ENCODE data around the gene SLF2.

Gene SLF2

GRCh38 chr10:100899171-100899570 is 13.6 kb upstream of the SLF2 start:
- DNase-seq (ENCODE audit: low spot score) = no peak

GRCh38 chr10:100901051-100901450 is 11.7 kb upstream of the SLF2 start:
- DNase-seq (ENCODE audit: low spot score) = no peak

DNA sequence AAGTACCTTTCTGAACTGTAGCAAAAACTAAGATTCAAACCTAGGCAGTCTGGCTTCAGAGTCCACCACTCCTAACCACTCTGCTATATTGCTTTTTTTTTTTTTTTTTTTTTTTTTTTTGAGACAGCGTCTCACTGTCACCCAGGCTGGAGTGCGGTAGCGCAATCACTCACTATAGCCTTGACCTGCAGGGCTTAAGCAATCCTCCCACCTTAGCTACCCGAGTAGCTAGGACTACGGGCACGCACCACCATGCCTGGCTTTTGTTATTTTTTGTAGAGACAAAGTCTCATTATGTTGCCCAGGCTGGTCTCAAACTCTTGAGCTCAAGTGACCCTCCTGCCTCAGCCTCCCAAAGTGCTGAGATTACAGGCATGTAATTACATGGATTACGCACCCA is 10.1 kb upstream of the SLF2 start:
- DNase-seq (ENCODE audit: low spot score) = no peak

DNA sequence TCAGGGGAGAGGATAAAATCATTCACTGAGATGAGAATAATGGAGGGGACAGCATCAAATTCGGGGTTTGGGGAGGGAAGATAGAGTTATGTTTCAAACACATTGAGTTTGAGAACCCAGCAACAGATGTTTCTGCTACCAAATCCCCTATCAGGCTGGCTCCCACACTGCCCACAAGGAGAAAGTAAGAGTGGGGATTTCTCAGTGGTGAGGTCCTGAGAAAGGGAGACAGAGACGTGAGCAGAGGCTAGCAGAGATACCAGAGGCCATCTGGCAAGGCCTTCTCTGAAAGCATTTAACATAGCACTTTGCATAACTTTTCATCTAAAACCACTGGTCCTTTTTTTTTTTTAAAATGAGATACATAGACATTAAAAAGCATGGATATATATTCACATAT is 7.8 kb upstream of the SLF2 start:
- DNase-seq (ENCODE audit: low spot score) = no peak

- DNase-seq (ENCODE audit: low spot score) = no peak
Measured at GRCh38 chr10:100907175-100907574, 5.6 kb upstream of the SLF2 start.

- no peak for DNase-seq (ENCODE audit: low spot score)
Measured at GRCh38 chr10:100907773-100908363, 4.9 kb upstream of the SLF2 start.

DNA sequence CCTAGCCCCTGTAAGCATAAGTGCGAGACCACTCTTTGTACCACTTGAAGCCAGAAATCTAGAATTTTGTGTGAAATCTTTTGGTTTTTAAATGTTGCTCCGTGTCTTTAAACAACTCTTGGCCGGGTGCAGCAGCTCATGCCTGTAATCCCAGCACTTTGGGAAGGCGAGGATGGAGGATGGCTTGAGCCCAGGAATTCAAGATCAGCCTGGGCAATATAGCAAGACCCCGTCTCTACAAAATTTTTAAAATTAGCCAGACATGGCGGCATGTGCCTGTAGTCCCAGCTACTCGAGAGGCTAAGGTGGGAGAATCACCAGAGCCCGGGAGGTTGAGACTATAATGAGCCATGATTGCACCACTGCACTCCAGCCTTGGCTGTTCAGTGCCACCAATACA is 4.4 kb upstream of the SLF2 start:
- no peak for DNase-seq (ENCODE audit: low spot score)

DNA sequence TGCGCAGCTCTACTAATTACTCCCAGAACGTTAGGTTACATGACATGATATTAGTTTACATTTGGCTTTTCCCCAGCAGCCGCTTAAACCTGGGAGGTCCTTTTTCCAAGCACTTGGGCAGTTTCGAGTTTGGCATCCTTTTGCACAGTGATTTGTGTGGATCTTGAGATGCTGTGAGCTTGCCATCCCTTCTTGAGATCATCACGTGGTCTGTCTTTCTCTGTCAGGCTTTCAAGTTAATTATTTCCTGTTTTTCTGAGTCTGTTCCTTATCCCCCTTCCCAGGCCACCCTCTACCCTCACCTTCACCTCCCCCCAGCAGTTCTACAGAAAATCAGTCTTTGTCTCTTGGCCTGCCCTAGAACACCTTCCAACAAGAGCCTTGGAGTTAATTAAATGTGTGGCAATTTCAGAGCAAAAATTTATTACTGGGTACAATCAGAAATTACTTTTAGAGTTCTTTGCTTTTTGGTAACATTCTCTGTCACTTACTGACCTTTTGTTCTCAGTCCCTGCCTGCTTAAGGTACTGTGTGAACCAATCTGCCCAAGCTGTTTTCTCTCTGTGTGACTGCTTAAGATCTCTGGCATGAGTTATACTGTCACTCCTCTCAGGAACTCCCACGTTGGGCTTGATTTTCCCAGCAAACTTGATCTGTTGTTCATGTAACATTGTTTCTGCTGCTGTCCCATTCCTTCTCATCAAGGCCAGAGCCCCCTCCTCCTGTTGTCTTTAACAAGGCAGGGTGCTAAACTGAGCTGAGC is 3.1 kb upstream of the SLF2 start:
- DNase-seq (ENCODE audit: low spot score) = no peak

DNA sequence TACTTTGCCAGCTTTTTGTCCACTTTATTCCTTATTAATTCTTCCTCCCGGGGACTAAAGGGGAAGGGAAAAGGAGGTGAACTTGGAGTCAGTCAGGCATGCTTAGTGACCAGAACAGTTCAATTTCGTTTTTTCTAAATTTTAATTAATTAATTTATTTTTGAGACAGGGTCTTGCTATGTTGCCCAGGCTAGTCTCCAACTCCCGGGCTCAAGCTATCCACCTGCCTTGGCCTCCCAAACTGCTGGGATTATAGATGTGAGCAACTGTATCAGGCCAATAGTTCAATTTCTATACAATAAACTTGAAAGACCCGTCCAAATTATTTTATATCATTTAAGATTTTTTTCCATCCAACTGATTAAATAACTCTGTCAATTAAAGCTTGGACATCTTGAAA is 1.3 kb upstream of the SLF2 start:
- no peak for DNase-seq (ENCODE audit: low spot score)

DNA sequence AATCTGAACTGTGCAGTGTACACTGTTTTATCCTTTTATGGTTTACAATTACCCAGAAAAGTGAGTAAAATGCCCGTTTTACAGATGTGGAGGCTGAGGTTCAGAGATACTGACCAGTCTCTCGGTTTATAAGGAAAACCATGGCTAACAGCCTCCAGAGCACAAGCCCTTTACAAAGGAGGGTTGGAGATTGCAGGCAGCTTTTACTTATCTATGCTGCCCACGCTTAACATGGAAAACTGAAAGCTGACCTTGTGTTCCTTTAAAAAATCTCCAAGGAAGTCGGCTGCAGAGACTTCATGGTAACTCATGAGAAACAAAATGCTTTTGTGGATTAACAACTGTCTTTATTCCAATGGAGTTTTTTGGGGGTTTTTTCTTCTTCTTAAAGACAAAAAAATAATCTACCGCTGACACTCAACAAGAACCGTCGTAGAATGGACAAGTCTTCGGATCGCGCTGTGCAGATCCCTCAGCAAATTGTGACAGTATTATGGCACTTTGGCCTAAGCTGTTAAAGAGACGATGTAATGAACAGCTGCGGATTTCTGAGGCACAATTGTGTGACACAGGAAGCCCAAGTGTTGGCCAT is 654 bp upstream of the SLF2 start:
- no peak for DNase-seq (ENCODE audit: low spot score)

GRCh38 chr10:100913470-100913865 is 705 bp downstream of the SLF2 start:
- DNase-seq (ENCODE audit: low spot score) = no peak

GRCh38 chr10:100917071-100917470 is 4.3 kb downstream of the SLF2 start:
- no peak for DNase-seq (ENCODE audit: low spot score)

GRCh38 chr10:100923580-100923979 is 10.8 kb downstream of the SLF2 start:
- DNase-seq (ENCODE audit: low spot score) = no peak

DNA sequence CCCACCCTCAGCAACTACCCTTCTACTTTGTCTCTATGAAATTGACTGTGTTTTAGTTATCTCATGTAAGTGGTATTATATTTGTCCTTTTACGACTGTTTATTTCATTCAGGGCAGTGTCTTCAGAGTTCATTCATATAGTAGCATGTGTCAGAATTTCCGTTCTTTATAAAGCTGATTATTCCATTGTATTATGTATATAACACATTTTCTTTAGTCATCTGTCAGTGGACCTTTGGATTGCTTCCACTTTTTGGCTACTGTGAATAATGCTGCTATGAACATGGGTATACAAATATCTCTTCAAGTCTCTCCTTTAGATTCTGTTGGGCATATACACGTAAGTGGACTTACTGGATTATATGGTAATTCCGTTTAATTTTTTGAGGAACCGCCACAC is 14.5 kb downstream of the SLF2 start:
- no peak for DNase-seq (ENCODE audit: low spot score)

- no peak for DNase-seq (ENCODE audit: low spot score)
Measured at GRCh38 chr10:100928039-100928438, 15.3 kb downstream of the SLF2 start.

DNA sequence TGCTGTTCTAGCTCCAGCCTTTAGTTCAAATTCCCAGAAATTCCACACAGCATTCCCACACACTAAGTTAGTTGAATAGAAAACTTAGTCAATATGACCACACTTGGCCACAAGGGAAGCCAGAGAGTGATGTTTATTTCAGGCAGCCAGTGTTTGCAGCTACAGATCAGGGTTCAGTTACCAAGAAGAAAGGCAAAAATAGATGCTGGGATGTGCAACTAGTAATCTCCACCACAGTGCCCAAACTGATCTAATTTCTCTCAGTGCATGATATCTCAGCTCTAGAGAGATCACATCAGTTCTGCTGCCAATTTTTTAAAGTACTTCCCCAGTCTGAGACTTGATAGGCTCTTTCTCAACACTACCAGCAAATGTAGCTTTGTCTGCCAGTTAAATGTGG is 17.6 kb downstream of the SLF2 start:
- no peak for DNase-seq (ENCODE audit: low spot score)

DNA sequence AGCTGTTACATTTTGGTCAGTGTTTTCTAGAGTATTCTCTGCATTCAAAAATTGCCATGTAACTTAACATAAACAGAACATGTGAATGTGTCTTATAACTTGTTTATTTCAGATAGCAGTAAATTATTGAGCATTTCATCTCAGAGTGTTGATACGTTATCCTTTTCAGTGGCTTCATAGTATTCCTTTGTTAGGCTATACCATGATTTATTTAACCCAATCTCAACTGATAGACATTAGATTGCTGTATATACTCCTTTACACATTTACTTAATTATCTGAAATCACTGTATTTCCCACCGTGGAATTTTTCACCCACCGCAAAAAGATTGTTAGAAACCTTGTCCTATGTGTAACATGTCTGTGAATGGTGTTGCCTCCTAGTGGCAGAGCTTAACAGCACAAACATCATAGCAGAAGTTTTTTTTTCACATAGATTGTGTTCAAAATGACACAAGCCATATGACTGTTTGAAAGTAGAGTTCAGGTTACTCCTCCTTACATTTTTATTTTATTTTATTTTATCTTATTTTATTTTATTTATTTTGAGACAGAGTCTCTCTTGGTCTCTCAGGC is 21.4 kb downstream of the SLF2 start:
- DNase-seq (ENCODE audit: low spot score) = no peak

GRCh38 chr10:100939763-100940344 is 27.1 kb downstream of the SLF2 start:
- no peak for DNase-seq (ENCODE audit: low spot score)

- DNase-seq (ENCODE audit: low spot score) = no peak
Measured at GRCh38 chr10:100942229-100942628, 29.5 kb downstream of the SLF2 start.

DNA sequence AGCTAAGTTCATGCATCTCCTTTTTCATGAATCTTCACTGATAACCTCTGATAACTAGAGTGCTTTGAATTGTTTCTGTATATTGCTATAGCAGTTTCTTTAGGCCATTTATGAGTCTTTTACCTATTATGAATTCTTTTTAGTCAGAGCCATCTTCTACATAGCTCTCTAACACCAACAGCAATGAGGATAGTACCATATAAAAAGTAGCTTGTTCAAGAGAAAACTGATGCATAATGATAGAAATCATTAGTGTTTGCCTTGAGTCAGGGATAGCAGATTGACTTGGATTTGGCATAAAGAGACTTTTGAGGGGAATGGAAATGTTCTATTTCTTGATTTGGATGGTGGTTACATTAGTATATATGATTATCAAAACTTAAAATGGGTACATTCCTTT is 30.7 kb downstream of the SLF2 start:
- DNase-seq (ENCODE audit: low spot score) = no peak

GRCh38 chr10:100945754-100946153 is 33.0 kb downstream of the SLF2 start:
- DNase-seq (ENCODE audit: low spot score) = no peak

DNA sequence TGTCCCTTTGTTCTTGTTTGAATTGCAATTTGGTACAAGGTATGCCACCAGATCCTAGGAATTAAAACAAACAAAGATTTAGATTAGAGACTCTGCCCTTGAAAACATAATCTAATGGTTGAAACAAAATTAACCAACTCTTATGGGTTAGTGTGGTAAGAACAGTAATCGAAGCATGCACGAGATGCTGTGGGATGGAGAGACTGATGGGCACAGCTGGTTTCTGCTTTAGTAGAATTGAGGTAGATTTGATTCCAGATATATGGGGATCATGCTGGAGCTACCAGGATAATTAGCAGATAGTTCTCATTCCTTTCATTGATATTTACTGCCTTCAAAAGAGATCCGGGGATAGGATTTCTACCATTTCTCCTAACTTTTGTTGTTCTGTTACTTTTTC is 36.2 kb downstream of the SLF2 start:
- DNase-seq (ENCODE audit: low spot score) = no peak

DNA sequence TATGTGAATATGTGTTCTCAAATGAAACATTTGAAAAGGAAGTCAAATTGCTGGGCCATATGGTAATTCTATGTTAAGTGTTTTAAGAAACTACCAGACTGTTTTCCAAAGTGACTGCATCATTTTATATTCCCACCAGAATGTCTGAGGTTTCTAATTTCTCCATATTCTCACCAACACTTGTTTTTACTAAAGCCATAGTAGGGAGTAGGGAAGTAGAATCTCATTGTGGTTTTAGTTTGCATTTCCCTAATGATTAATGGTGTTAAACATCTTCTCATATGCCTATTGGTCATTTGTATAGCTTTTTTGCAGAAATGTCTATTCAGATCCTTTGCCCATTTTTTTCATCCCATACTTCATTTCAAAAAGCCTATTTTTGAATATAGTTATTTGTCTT is 47.5 kb downstream of the SLF2 start:
- no peak for DNase-seq (ENCODE audit: low spot score)

All from LoVo (cell line).